WI38 (cell line): ENCODE results near the gene ATP1A4.
A peak's percentile ranks its signal among the peaks of the same experiment; 100 is the strongest.

Experiments used
- H3K4me3 ChIP-seq: 2 replicates; pipeline ENCODE4 v1.5.1; 2011; ENCODE audit warnings: low read depth, mild to moderate bottlenecking, control low read depth, low read length
- TF ChIP-seq, protein P1 (sequence below): IDR thresholded peaks from 2 replicates; pipeline ENCODE4 v1.5.1; 2012; ENCODE audit warnings: low read depth, mild to moderate bottlenecking, control low read depth, low read length

Gene ATP1A4

DNA sequence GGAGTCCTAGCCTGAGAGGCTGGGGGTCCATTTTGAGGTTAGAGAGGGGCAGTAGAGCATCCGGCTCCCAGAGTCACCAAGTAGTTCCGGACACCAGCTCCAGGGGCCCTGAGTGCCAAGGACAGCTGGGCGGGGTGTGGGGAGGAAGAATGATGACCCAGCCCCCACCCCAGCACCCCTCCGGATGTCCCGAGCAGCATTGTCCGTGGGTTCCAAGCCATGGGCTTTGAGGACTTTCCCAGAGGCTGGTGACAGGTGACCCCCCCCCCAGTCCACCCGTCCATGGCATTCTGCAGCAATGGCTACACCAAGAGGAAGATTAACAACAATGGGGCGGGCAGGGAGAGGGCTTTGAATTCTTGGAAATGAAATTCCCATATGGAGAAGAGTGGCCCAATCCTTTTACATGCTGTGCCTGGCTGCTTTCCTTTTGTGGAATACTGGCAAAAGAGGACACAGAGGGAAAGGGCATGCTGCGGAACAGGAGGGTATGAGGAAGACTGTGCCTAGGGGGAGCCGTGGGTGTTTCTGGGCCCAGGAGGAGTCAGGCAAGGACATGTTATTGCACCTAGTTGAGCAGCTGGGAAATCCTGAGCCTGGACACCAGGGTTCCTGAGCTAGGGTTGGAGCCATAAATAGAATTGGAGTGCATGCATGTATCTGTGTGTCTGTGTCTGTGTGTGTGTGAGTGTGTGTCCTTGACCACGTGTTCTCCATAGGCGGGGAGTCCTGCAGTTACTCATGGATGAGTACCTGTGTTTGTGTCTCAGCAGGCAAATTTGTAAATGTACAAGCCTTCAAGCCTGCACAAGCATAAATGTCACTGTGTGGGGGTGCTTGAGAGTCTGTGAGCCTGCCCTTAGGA lies 34.9 kb upstream of the ATP1A4 start:
- peak overlapping the region; percentile 8; the same call in 1 of the 2 replicates for H3K4me3 ChIP-seq
- TF ChIP-seq, protein P1, sequence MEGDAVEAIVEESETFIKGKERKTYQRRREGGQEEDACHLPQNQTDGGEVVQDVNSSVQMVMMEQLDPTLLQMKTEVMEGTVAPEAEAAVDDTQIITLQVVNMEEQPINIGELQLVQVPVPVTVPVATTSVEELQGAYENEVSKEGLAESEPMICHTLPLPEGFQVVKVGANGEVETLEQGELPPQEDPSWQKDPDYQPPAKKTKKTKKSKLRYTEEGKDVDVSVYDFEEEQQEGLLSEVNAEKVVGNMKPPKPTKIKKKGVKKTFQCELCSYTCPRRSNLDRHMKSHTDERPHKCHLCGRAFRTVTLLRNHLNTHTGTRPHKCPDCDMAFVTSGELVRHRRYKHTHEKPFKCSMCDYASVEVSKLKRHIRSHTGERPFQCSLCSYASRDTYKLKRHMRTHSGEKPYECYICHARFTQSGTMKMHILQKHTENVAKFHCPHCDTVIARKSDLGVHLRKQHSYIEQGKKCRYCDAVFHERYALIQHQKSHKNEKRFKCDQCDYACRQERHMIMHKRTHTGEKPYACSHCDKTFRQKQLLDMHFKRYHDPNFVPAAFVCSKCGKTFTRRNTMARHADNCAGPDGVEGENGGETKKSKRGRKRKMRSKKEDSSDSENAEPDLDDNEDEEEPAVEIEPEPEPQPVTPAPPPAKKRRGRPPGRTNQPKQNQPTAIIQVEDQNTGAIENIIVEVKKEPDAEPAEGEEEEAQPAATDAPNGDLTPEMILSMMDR = no peak

DNA sequence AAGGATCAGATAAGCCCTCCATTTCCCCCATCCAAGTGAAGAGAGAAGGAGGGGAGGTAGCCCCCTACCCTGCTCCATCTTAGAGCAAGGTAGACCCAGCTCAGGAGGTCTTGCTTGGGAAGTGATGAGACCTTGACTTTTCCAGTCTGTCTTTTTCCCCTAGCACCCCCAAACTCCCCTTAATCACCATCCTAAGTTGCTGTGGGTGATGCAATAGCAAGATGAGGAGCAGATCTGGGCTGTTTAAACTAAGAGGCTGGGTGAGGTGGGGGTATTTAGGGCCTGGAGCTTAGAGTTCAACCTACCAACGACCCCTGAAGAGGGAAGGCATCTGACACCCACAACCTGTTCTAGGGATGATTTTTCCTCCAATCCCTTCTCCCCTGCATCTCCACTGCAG lies 34.1 kb upstream of the ATP1A4 start:
- H3K4me3 ChIP-seq = no peak overlapping the region
- TF ChIP-seq, protein P1 = no peak

GRCh38 chr1:160117709-160118183 lies 33.7 kb upstream of the ATP1A4 start:
- TF ChIP-seq, protein P1 = no peak
- H3K4me3 ChIP-seq = no peak overlapping the region

- H3K4me3 ChIP-seq = no peak overlapping the region
- TF ChIP-seq, protein P1 = no peak
Observed at GRCh38 chr1:160118928-160119327, 32.5 kb upstream of the ATP1A4 start.

DNA sequence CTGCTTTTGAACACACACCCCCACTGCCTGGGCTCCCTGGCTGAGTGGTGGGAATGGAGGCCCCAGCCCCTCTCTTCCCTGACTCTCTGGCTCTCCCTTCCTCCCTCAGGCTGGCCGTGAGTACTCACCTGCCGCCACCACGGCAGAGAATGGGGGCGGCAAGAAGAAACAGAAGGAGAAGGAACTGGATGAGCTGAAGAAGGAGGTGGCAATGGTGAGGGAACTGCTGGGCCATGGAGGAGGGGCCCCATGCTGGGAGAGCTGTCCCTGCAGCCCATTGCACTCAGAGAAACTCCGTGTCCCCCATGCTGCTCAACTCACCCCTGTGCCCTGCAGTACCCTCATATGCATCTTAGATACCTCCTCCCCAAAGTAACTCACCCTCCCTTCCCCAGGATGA lies 30.6 kb upstream of the ATP1A4 start:
- TF ChIP-seq, protein P1 = no peak
- H3K4me3 ChIP-seq = no peak overlapping the region

DNA sequence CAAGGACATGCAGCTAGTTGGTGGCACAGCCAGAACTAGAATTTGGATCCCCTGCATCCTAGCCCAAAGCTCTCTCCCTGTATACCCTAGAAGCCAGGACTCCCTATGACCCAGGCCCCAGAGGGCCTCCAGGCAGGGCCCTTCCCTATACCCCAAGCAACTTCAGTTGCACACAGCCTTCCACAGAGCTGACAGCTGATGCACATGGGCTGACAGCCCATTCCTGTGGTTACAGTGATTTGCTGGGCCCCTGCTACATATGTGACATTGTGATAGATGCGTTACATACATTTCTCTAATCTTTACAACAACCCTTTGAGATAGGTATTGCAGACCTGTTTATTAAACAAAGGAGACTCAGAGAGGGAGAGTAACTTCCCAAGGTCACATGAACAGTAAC lies 30.0 kb upstream of the ATP1A4 start:
- TF ChIP-seq, protein P1 = no peak
- no peak overlapping the region for H3K4me3 ChIP-seq

DNA sequence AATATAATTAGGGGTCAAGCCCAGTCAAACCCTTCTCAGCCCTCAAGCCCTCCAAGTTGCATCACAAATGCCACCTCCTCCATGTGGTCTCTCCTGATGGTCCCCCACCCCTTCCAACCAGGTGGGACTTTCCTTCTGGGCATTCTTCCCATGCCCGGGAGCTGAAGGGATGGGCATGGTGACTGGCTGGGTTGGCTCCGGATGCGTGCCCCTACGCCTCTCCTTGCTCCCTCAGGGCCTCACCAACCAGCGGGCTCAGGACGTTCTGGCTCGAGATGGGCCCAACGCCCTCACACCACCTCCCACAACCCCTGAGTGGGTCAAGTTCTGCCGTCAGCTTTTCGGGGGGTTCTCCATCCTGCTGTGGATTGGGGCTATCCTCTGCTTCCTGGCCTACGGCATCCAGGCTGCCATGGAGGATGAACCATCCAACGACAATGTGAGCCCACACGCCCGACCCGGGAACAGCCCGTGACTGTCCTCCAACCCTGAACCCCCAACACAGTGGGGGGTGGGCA lies 28.4 kb upstream of the ATP1A4 start:
- TF ChIP-seq, protein P1 = no peak
- H3K4me3 ChIP-seq = no peak overlapping the region
